Erythroblast (primary cell): Measurements from ENCODE around the gene WHRN.

Source experiments
- GATA1 ChIP-seq: IDR thresholded peaks from 2 replicates; pipeline ENCODE4 v1.6.1; 2011; ENCODE audit warnings: low read depth, mild to moderate bottlenecking, control low read depth, low read length, moderate library complexity
- POLR2A ChIP-seq: IDR thresholded peaks from 2 replicates; pipeline ENCODE4 v1.6.1; 2011; ENCODE audit warnings: mild to moderate bottlenecking, low read length

DNA sequence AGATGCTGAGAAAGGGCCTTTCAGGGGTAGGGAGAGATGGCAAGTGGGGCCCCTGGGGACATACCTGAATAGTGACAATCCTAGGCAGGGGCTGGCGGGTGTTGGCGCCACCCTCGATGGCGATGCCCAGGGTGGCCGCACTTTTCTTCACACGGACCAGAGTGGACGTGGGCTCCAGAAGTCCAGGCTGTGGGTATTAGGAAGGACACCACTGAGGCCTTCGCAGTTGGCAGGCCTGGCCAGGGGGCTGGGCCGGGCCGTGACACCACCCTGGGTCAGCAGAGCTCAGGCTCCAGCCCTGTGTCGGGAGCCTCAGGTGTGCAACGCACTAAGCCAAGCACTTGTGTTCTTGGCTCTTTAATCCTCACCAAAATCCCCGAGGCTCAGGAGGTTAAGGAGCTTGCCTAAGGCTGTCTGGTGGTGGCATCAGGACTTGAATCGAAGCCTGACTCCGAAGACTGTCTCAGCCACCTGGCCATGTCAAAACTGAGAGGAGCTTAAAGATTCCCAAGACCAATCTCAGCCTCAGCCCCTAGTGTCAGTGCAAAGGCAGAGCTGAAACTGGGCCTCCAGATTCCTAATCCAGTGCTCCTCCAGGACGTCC, 102.0 kb downstream of the WHRN start:
- TF ChIP-seq POLR2A (no peak), GATA1 (no peak)
